ENCODE data around the gene ERI3.

Gene ERI3

DNA sequence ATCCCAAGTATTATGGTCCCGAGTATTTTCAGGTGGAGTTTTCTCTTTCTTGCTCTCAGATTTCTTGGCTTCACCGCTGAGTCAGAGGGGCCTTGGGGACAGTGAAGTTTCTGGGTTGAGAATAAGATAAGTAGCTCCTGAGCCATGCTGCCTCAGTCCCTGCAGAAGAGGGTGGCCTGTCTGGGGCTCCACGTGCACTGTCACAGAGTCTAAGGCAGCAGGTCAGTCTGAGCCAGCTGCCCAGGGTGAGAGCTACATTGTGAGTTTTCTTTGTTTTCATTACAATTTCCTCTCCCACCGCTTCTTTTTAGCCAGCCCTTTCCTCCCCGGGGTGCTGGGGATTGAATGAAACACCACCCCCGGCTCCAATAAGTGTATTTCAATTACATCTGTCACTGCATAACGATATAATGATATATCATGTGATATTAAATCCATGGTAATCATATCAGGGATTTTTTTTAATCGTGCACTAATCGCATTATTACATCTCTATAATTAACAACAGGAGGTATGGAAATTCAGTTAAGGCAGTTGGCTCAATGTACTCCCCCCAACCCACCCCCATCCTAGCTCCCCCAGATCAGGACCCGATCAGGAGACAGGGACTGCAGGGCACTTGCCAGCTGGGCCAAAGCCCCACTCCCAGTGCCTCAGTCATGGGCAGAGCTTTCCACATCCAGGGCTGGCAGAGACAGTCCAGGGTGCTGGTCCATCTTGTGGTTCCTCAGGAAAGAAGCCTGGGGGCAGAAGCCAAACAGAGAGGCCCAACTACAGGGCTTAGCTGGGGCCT is 98.1 kb downstream of the ERI3 start:
- no peak for DNase-seq

DNA sequence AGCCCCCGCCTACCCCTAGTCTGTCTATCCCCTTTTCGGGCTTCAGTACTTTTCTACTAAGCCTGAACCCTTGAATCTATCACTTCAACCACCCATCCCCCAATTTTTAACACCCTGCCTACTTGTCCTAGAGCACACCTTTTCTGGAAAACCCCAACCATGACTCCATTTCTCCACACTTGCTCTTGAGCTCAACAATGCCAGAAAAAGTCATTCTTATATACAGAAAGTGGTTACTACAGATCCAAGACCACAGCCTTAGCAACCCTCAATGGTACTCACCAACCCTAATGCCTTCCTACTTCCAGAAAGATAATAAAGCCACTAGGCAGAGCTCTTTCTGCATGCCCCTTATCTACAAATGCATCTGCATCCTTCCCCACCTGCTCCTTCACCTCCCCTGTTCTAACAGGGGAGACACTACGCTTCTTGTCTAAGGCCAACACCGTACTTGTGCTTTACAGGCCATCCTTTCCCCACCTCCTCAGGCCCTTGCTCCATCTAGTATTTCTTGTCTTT is 100.6 kb downstream of the ERI3 start:
- DNase-seq = no peak

DNA sequence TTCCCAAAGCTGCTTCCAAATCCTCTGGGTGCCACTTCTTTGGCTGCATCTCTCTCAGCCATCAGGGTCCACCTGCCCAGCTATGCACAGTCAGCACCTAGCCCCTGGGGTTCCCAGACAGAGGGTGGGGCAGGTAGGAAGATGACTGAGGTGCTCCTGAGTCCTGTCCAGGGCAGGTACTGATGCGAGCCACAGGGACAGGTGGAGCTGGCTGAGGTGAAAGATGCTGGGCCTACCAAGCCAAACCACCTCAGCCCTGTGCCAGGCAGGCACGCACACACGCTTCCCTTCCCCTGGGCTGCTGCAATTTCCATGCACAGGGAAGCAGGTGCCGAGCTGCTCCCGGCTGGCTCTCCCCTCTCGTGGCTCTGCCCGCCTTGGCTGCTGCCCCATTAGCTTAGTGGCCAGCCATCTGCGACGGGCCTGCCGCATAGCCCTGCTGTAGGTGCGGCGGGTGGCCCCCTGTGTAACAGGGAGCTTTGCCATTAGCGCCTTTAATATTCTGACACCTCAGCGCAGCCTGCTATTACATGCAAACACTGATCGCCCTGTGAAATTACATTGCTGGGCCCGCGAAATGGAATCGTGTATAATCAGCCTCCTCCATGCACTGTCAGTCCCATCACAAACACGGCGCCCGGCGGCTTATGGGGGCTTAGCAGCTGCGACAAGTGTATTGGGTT is 102.9 kb downstream of the ERI3 start:
- no peak for DNase-seq

DNA sequence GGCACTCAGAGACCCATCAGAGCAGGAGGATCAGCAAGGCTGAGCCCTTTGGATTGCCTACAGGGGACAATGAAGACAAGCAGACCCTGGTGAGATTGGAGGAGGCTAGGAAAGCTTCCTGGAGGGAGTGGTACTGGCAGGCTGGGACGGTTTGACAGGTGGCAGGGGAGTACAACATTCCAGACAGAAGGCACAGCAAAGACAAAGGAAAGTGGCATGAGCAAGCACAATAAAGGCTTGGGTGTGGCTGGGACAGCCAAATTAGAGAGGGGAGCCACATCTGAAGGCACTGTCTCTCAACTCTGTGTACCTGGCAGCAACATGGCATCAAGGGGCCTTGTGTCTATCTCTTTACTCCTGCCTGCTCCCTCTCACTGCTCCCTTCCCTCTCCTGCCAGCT is 103.6 kb downstream of the ERI3 start:
- DNase-seq = no peak

DNA sequence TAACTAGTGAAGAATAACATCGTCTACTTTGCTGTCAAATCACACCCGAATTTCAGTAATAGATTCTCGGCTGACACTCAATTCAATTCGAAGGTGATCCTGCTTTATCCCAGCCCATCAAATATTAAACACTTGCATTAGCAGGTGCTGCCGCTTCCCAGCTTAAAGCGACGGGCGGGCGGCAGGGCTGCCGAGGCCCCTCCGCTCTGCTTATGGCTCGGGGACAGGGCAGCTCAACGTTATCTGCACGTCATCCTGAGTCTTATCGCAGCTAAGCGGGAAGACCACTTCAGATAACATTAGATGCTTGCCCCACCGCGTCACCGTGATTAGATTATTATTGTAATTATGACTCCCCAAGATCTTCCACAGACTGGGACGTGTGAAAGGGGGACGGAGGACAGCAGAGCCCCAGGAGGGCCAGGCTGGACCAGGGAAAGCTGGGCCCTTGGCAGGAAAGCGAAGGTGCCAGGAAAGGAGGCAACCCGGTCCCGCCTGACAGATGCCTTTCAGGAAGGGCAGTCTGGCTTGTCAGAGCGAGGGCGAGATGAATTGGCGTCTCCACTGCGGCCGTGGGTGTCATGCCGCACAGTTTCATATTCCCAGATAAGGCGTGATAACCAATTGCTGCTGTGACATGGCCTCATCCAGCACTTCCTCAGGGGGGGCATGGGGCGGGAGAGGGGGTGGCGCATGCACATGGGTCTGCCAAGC is 104.8 kb downstream of the ERI3 start:
- DNase-seq = no peak

DNA sequence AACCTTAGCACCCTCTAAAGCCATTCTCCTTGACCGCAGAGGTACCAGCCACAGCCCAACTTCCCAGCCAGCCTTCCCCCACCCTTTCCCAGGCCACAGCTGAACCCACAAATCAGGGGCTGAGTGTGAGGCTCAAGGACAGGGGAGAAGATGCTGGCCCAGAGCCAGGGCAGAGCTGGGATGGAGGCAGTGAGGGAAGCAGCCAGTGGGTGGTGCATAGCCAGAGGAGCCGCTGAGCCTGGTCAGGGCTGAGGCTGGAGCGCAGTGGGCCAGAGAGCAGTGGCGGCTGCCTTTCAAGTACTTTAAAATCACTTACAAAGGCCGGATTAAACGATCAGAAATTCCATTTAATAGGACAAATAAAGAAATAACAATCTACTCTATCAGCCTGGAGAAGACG is 105.5 kb downstream of the ERI3 start:
- no peak for DNase-seq

DNA sequence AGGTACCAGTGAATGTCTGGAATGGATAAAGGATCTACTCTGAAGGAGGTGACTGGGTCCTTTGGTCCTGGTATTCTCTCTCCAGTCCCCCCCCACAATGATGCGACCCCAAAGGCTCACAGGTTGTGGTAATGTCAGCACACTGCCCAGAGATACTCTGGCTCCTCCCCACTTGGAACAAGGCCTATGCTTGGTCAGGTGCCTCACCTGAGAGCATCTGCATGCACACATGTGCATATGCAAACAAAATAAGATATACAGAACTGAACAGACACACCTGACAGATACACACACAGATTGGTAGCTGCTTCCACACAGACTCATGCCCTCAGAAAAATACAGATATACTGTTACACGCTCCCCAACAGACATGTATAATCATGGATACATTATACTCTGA is 108.3 kb downstream of the ERI3 start:
- no peak for DNase-seq

DNA sequence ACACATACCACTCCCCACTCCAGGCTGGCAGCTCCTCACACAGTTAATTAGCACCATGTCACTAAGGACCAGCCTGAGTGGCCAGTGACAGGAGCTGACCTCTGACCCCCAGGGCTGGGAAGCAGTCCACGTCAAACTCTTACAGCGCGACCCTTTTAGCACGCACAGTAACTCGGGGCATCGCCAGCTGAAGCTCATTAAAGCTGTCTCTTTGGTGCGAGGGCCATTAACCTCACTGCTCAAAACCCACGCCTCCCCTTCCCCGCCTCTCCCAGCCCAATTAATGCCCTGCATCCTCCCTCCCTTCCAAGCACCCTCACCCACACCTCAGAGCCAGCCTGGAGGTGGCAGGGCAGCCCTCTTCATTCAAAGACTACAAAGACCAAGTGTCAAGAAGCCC is 110.1 kb downstream of the ERI3 start:
- DNase-seq = no peak

DNA sequence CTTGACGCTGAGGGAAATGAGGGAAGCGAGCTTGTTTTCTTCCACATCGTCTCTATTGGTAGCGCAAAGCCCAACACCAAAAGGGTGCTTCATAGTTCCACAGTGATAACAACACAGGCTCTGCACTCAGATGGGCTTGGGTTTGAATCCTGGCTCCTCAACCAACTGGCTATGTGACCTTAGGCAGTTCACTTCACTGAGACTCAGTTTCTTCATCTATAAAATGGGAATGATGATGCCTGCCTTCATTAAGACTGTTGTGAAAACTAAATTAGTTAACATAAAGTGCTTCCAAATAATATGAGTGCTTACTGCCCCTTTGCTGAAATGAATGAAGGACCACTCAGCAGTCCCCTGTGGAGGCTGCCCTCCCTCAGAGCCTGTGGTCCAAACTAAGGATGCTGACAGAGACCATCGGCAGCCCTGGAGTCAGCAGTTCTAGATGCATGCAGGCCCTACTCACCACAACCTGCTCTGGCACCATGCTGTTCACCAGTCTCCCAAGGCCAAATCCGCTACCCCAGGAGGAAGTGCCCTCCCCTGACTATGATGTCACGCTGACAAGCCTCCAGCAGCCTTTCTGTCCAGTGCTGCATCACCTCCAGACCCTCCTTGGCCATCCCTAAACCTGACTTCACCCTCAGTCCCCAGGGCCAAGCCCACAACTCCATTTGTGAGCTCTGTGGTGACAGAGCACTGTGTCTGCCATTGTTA is 111.1 kb downstream of the ERI3 start:
- DNase-seq = no peak

DNA sequence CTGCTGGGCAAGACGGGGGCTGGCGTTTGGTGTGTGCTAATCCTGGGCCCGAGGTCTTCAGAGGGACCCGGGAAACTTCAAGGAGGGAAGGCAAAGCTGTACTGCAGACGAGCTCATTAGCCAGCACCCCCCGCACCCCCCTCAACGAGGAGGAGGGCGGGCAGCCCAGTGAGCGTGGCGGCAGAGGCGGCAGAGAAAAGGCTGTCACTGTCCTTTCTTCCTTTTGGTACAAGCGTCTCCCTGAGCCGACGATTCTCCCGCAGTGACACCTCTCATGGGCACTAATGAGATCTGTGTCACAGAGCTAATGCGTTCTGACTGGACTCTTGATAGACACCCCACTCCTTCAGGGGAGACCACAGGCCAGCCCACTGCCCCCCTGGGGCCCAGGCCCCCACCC is 112.3 kb downstream of the ERI3 start:
- no peak for DNase-seq

DNA sequence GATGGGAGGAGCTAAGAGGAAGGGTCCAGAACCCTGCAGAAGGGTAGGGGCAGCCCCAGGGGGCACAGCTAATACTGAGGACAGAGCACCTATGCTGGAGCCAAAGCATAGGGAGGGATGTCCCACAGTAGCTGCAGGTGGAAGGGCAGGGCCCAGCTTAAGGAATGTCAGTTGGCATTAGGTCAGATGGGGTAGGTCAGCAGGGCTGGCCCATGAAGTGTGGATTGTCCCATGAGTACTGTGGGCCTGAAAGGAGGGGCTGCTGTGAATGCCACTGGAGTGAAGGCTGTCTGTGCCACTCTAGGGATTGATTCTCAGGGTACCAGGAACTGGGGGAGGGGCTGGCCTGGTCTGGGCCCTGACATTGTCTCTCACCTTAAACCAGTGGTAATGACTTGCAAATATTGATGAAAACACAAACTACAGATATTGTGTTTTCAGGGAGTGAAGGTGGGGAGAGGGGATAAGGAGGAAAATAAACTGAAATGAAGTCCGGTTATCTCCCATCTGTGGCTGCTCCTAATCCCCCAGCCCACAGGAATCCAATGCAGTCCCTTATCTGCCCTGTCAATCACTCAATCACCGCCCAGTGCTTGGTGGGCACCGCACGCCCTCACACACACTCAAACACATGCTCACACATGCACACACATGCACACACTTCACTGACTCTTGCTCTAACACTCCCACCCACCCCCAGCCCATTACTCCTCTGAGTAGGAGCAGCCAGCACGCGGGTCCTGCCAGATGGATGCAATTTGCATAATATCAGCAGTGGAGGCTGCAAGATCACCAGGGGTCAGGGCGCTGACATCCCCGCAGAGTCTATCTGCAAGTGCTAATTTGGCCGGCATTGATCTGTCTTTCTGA is 114.0 kb downstream of the ERI3 start:
- no peak for DNase-seq

DNA sequence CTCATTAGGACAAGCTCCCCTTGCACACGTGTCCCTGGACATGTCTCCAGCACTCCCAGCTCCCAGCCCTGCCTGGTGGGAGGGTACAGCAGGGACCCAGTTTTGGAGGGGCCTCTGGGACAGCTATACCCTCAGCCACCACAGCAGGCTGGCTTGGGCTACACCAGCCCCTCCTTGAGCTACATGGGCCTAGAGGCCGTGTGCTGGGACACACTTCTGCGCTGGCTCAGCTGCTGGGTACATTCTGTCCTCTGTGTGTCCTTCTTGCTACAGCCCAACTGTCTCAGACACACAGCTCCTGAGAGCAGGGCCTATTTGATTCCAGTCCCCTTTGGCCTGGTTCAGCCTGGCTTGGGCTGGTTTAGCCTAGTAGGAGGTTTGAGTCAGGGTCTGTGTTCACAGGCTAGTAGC is 115.1 kb downstream of the ERI3 start:
- no peak for DNase-seq

DNA sequence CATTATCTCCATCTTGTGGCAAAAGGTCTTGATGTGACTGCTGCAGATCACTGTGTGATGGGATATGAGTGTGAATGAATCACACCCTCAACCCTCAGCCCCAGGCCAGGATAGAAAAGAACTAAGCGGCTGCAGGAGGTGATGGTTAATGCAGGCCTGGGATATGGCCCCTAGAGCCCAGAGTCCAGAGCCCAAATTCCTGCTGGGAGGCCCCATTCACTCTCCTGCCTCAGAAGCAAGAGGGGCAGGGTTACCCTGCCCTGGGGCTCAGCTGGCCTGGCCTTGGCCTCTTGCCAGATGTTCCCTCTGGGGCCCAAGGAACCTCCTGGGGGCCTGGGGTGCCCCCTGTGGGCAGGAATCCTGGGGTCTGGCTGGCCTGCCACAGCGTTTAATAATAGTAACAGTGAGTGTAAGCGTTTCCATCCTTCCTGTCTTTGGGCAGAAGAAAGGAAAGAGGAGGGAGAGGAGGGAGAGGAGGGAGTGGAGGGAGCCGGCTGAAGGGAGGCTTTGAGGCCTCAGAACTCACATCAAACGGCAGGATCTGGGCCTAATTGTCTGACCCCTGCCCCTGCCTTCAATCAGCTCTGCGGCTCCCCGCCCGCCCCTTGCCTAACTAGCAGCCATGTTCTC is 115.6 kb downstream of the ERI3 start:
- no peak for DNase-seq

DNA sequence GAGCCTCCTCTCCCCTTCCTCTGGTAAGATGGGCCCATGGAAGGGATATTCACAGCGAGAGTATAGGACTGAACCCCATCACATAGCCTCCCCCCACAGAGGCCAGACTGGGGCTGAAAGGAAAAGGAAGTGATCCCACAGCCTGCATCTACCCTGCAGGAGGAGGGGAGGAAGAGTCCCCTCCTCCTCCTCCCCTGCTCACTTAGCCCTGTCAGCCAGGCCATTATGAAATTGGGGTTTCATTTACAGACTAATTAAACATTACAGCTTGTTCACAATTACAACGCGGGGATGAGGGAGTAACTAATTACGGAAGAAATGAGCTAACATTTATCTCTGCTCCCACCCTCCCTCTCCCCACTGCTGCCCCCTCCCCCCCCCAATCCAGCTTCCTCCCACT is 116.4 kb downstream of the ERI3 start:
- DNase-seq = no peak

DNA sequence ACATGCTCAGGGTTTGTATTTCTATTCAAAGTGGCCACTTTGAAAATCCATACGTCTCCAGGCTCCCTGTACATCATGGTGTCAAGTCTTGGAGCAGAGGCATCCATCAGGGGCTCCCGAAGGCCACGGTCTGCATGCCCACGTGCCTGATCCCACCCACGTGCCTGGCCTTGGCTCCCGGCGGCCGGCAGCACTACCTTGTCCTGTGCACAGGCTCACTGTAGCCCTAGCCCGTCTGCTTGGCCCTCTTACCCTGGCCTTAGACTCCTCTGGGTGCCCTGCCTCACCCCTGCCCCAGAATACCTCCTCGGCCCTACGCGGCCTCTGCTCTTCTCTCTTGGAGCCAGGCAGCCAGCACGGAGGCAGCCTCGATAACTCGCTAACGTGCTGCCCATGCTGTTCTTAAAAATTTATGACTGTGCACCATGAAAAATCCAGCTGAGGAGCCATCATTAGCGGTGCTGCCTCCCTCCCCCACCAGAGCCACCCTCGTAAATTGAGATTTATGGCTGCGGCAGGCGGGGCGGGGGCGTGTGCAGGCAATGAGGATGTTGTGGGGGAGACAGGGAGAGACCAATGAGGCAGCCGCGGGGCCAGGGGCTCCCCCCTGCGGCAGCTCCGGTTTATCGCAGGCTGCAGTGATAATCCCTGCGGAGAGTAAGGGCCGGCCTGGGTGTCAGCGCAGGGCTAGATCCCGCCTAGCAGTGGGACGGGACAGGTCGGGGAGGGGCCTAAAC is 117.2 kb downstream of the ERI3 start:
- DNase-seq = no peak

DNA sequence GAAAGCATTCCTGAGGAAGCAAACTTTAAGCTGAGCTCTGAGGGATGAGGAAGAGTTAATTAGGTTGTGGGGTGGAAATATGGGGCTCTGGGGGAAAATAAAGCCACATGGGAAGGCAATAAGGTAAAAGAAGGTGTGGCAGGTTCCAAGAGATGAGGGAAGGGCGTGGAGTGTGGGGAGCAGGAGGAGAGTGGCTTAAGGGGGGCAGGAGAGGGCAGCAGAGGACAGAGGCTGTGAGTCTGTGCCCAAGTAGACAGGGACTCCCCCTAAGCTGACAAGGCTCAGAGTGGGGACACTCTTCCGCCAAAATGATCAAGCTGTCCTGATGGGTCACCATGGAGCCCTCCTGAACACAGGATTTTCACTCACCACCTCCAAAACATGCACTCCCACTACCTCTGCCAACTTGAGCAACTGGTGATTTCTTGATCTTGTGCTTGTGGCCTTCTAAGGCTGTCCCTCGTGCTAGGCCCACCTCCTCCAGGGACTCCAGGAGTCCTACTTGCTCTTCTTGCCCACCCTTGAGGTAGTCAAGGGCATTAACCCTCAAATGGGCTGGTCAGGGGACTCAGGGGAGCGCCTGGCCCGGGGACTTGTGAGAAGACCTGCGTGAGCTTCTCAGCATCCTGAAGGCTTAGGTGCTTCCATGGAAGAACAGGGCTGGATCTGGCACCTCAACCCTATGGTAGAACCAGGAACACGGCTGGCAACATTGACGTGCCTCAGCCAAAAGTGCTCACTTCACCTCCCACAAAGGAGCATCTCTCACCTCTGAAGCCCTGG is 118.4 kb downstream of the ERI3 start:
- no peak for DNase-seq

DNA sequence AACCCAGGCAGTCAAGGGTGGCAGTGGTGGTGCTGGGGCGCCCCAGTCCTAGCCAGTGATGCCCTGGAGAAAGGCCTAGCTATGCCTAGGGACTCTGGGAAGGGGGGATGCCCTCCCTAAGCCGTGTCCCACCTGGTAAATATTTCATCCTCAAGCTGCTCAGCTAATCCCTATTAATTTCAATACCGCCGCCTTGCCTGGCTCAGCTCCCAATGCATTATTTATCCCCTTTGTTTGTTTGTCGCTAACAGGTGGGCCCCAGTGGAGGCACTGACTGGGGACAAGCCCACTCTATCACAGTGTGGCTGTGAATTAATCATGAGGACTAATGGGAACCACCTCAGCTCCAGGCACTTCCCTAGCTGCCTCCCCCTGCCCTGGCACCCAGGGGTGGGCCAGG is 119.2 kb downstream of the ERI3 start:
- no peak for DNase-seq

DNA sequence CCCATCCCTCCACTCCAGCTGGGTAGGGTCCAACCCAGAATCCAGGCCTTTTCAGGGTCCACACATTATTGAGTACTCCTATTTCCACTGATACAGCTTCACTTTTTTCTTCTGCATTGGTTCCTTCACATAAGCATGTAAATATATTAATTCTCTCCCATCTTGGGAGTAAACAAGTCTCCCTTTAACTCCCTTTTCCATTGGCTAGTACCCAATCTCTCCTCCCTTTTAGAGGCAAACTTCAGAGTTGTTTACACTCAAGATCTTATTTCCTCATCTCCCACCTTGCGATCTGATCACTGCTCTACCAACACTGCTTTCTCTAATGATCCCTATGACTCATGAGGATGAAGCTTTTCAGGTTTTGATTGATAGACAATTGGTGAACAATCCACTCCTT is 121.5 kb downstream of the ERI3 start:
- DNase-seq = no peak

DNA sequence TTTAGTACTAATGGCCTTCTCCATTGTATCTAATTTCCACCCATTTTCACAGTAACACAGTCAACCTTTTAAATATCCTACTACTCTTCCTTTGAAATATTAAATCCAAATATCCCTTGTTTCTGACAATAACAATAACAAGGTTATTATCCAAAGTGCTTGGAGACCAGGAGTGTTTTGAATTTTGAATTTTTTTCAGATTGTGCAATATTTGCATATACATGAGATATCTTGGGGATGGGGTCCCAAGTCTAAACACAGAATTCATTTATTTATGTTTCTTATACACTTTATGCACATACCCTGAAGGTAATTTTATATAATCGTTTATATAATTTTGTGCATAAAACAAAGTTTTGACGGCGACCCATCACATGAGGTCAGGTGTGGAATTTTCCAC is 124.3 kb downstream of the ERI3 start:
- DNase-seq = no peak

Measured in stimulated activated naive CD4-positive, alpha-beta T cell treated with Interleukin-2 at 50 U/mL for 16 hours (primary cell).